Fibroblast of lung (primary cell): Measurements from ENCODE around the gene QSOX2.

ENCODE experiments used
- EZH2 ChIP-seq: IDR thresholded peaks from 2 replicates; pipeline ENCODE4 v1.5.1; 2012; ENCODE audit warnings: low read length, control low read depth, mild to moderate bottlenecking; ENCODE audit errors: missing control alignments
- TF ChIP-seq, protein P1 (sequence below), 2 donors: IDR thresholded peaks in 1 of 2; conservative IDR thresholded peaks in 1 of 2; 1 replicate in 1 of 2; 2 replicates in 1 of 2; pipeline ENCODE4 v1.5.1; 2011 to 2012; ENCODE audit warnings: low read length in 2 of 2, control low read depth in 1 of 2, inconsistent platforms in 1 of 2, low read depth in 1 of 2, mild to moderate bottlenecking in 1 of 2

DNA sequence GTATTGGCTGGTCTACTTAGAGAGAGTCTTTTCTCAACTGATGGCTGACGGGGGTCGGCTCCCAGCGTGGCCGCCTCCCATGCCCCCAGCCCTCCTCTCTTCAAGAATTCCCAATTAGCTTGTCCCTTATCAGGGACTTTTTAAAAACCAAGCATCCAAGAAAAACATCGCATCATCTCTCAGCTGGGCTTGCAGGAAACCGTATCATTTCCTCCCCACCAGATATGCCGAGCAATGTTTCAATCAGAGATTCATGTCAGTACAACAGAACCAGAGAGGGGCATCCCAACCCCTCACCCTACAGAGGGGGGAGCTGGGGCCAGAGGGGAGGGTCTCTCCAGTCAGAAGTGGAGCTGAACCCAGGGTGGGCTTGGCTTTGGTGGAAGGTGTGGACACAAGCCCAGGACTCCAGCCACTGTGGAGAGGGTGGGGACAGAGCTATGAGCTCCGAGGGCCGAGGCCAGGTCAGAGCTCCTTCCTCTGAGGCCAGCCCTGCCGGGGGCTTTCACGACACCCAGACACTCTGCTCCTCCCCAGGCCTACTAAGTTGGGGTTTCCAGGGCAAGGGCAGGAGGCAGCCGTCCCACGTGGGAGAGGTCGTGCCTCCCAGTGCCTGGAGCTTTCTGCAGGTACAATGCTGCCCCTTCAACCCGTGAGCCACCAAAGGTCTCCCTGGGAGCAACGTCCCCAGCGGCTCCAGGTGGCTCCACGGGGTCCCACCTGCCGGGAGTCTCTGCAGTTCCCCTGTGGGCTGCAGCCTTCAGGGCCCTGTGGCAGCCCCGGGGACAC is 87.9 kb downstream of the QSOX2 start:
- TF ChIP-seq, protein P1, sequence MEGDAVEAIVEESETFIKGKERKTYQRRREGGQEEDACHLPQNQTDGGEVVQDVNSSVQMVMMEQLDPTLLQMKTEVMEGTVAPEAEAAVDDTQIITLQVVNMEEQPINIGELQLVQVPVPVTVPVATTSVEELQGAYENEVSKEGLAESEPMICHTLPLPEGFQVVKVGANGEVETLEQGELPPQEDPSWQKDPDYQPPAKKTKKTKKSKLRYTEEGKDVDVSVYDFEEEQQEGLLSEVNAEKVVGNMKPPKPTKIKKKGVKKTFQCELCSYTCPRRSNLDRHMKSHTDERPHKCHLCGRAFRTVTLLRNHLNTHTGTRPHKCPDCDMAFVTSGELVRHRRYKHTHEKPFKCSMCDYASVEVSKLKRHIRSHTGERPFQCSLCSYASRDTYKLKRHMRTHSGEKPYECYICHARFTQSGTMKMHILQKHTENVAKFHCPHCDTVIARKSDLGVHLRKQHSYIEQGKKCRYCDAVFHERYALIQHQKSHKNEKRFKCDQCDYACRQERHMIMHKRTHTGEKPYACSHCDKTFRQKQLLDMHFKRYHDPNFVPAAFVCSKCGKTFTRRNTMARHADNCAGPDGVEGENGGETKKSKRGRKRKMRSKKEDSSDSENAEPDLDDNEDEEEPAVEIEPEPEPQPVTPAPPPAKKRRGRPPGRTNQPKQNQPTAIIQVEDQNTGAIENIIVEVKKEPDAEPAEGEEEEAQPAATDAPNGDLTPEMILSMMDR (conservative IDR thresholded peaks at IDR 0.05 in 1 of 2, IDR thresholded peaks at IDR 0.05 in 1 of 2; ENCODE audit: low read depth in 1 of 2, low read length in 2 of 2) = no peak
- TF ChIP-seq EZH2 = no peak
